DMS79 treated with DMSO at 0.1 percent for 48 hours (cell line): Measurements from ENCODE around the gene UQCR11.

Source experiments
- DNase-seq: peaks from one replicate; lab custom pipeline; 2025; lab: John Stamatoyannopoulos, UW

Gene UQCR11

GRCh38 chr19:1634938-1635243, 29.6 kb upstream of the UQCR11 start:
- DNase-seq = no peak

- no peak for DNase-seq
Measured at GRCh38 chr19:1634242-1634937, 29.1 kb upstream of the UQCR11 start.

GRCh38 chr19:1633269-1633826, 28.1 kb upstream of the UQCR11 start:
- no peak for DNase-seq

- no peak for DNase-seq
Measured at GRCh38 chr19:1632462-1633268, 27.4 kb upstream of the UQCR11 start.

- no peak for DNase-seq
Measured at GRCh38 chr19:1631557-1632100, 26.4 kb upstream of the UQCR11 start.

- no peak for DNase-seq
Measured at GRCh38 chr19:1630811-1631210, 25.5 kb upstream of the UQCR11 start.

- DNase-seq = no peak
Measured at GRCh38 chr19:1630012-1630411, 24.8 kb upstream of the UQCR11 start.

GRCh38 chr19:1629256-1629808, 24.1 kb upstream of the UQCR11 start:
- DNase-seq = no peak

GRCh38 chr19:1627194-1627593, 21.9 kb upstream of the UQCR11 start:
- DNase-seq = no peak

- DNase-seq = no peak
Measured at GRCh38 chr19:1626417-1627010, 21.3 kb upstream of the UQCR11 start.

GRCh38 chr19:1624458-1624857, 19.2 kb upstream of the UQCR11 start:
- DNase-seq = no peak

- DNase-seq = no peak
Measured at GRCh38 chr19:1622541-1622940, 17.3 kb upstream of the UQCR11 start.

- DNase-seq = no peak
Measured at GRCh38 chr19:1622007-1622406, 16.7 kb upstream of the UQCR11 start.

- no peak for DNase-seq
Measured at GRCh38 chr19:1621574-1621973, 16.3 kb upstream of the UQCR11 start.

GRCh38 chr19:1621021-1621420, 15.8 kb upstream of the UQCR11 start:
- DNase-seq = no peak

- no peak for DNase-seq
Measured at GRCh38 chr19:1620502-1620901, 15.2 kb upstream of the UQCR11 start.

- DNase-seq = no peak
Measured at GRCh38 chr19:1619703-1620102, 14.4 kb upstream of the UQCR11 start.

GRCh38 chr19:1619094-1619439, 13.8 kb upstream of the UQCR11 start:
- DNase-seq = no peak

GRCh38 chr19:1618157-1619093, 13.2 kb upstream of the UQCR11 start:
- DNase-seq = no peak

- no peak for DNase-seq
Measured at GRCh38 chr19:1616875-1617274, 11.6 kb upstream of the UQCR11 start.

- DNase-seq = no peak
Measured at GRCh38 chr19:1616396-1616795, 11.1 kb upstream of the UQCR11 start.
